HEK293T (cell line): ENCODE measurements around the gene SKAP1.
A peak's percentile ranks its signal among the peaks of the same experiment; 100 is the strongest.

ENCODE experiments used
- CTCF ChIA-PET: fragments of 350-600 bp; formaldehyde crosslinking; extraction: SDS; loops from one replicate; lab custom pipeline; 2021; ENCODE audit warnings: antibody characterized with exemption, inconsistent platforms; lab: Yijun Ruan, JAX
- POLR2A ChIA-PET: fragments of 350-600 bp; formaldehyde crosslinking; extraction: SDS; loops from one replicate; lab custom pipeline; 2020; ENCODE audit warnings: antibody characterized with exemption, inconsistent platforms; lab: Yijun Ruan, JAX
- DNase-seq: peaks from one replicate; pipeline ENCODE4 v3.0.0; 2012; ENCODE audit warnings: mixed read lengths; ENCODE audit errors: extremely low spot score
- ARNT ChIP-seq: fragments of 450-650 bp; IDR thresholded peaks from 2 replicates; pipeline ENCODE4 v1.6.1; 2017; ENCODE audit warnings: mild to moderate bottlenecking
- BHLHE40 ChIP-seq: fragments of 450-650 bp; IDR thresholded peaks from 2 replicates; pipeline ENCODE4 v1.6.1; 2016; ENCODE audit warnings: mild to moderate bottlenecking, moderate library complexity, borderline replicate concordance
- CTBP1 ChIP-seq: fragments of 450-650 bp; IDR thresholded peaks from 2 replicates; pipeline ENCODE4 v1.6.1; 2016; ENCODE audit warnings: borderline replicate concordance
- ELF4 ChIP-seq: fragments of 450-650 bp; IDR thresholded peaks from 2 replicates; pipeline ENCODE4 v1.6.1; 2017; ENCODE audit warnings: antibody characterized with exemption
- FOXA1 ChIP-seq: fragments of 450-650 bp; IDR thresholded peaks from 2 replicates; pipeline ENCODE4 v1.6.1; 2016; ENCODE audit warnings: mild to moderate bottlenecking
- FOXK2 ChIP-seq: fragments of 450-650 bp; IDR thresholded peaks from 2 replicates; pipeline ENCODE4 v1.6.1; 2016; ENCODE audit warnings: mild to moderate bottlenecking
- FOXM1 ChIP-seq: fragments of 450-650 bp; IDR thresholded peaks from 2 replicates; pipeline ENCODE4 v1.6.1; 2017; ENCODE audit warnings: mild to moderate bottlenecking, borderline replicate concordance
- HDGF ChIP-seq: fragments of 450-650 bp; IDR thresholded peaks from 2 replicates; pipeline ENCODE4 v1.6.1; 2017; ENCODE audit warnings: antibody characterized with exemption, borderline replicate concordance
- L3MBTL2 ChIP-seq: fragments of 450-650 bp; conservative IDR thresholded peaks from 2 replicates; pipeline ENCODE4 v1.6.1; 2016; ENCODE audit warnings: mild to moderate bottlenecking
- LEF1 ChIP-seq: fragments of 450-650 bp; IDR thresholded peaks from 2 replicates; pipeline ENCODE4 v1.6.1; 2017; ENCODE audit warnings: mild to moderate bottlenecking, borderline replicate concordance
- NFRKB ChIP-seq: fragments of 450-650 bp; IDR thresholded peaks from 2 replicates; pipeline ENCODE4 v1.6.1; 2016; ENCODE audit warnings: mild to moderate bottlenecking, moderate library complexity
- SP1 ChIP-seq: fragments of 450-650 bp; IDR thresholded peaks from 2 replicates; pipeline ENCODE4 v1.6.1; 2017
- SUZ12 ChIP-seq: fragments of 450-650 bp; IDR thresholded peaks from 2 replicates; pipeline ENCODE4 v1.6.1; 2016; ENCODE audit warnings: mild to moderate bottlenecking
- TARDBP ChIP-seq: fragments of 450-650 bp; IDR thresholded peaks from 2 replicates; pipeline ENCODE4 v1.6.1; 2016
- ZNF384 ChIP-seq: fragments of 450-650 bp; IDR thresholded peaks from 2 replicates; pipeline ENCODE4 v1.6.1; 2016
- TF ChIP-seq, protein P1 (sequence below): fragments of 450-650 bp; IDR thresholded peaks from 2 replicates; pipeline ENCODE4 v1.6.1; 2016

Gene SKAP1

DNA sequence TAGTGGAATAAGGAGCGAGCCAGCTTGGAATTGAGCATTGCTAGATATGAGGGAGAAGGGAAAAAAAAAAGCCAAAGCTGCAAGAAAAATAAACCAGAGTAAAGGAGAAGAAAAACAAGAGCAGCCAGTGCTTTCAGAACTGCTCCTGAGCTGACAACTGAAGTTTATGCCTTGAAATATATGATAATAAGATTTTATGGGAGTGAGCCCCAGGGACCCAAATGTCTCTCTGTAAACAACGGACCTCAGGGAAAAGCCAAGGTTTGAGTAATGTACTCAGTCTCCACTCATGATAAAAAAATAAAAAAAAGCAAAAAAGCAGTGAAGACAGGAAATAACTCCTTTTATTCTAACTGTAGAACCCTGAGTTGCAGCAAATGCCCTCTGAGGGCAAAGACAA is 189.9 kb downstream of the SKAP1 start:
- TF ChIP-seq L3MBTL2 (no peak), ARNT (no peak), SUZ12 (no peak), ZNF384 (peak; percentile 84), ELF4 (no peak), FOXA1 (0 out of 2 replicates have a peak, but pooled peaks have one; percentile 49), TARDBP (no peak), FOXM1 (no peak; the same call in 1 of the 2 replicates), LEF1 (no peak), SP1 (no peak), BHLHE40 (no peak), HDGF (no peak), FOXK2 (no peak), CTBP1 (peak; percentile 72), NFRKB (no peak)
- TF ChIP-seq, protein P1, sequence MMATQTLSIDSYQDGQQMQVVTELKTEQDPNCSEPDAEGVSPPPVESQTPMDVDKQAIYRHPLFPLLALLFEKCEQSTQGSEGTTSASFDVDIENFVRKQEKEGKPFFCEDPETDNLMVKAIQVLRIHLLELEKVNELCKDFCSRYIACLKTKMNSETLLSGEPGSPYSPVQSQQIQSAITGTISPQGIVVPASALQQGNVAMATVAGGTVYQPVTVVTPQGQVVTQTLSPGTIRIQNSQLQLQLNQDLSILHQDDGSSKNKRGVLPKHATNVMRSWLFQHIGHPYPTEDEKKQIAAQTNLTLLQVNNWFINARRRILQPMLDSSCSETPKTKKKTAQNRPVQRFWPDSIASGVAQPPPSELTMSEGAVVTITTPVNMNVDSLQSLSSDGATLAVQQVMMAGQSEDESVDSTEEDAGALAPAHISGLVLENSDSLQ, result peak; percentile 86
- no peak for DNase-seq
- ChIA-PET POLR2A (no interaction called here), CTCF (interaction anchor here (0.6 to 3.4 kb wide), 8 partner anchors 12 to 1150 kb away, joined by 3 to 13 read pairs (median 4); no protein-coding TSS in a partner anchor)

DNA sequence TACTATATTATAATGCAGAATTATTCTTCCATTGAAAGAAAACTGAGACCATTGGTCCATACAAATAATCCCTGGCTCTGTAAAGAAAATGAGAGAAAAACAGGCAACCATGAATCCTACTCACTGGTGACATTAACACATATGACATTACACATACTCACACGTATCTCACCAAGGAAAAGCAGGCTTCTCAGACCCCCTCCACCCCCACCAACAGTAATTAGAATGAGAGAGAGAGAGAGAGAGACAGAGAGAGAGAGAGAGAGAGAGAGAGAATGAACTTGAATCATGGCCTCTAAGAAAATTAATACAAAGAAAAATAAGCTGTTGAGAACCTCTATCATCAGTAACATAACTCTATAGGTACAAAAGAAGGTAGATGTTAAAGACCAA is 190.4 kb downstream of the SKAP1 start:
- ChIA-PET CTCF (interaction anchor here (0.6 to 3.4 kb wide), 6 partner anchors 11 to 1150 kb away, joined by 3 to 13 read pairs (median 6); no protein-coding TSS in a partner anchor), POLR2A (interaction anchor here (1.1 kb wide), 1 partner anchor 11 kb away, joined by 3 read pairs; no protein-coding TSS in a partner anchor)
- TF ChIP-seq FOXM1, result no peak
- TF ChIP-seq CTBP1, result no peak
- TF ChIP-seq, protein P1, result no peak
- TF ChIP-seq BHLHE40, result no peak
- DNase-seq, result no peak

DNA sequence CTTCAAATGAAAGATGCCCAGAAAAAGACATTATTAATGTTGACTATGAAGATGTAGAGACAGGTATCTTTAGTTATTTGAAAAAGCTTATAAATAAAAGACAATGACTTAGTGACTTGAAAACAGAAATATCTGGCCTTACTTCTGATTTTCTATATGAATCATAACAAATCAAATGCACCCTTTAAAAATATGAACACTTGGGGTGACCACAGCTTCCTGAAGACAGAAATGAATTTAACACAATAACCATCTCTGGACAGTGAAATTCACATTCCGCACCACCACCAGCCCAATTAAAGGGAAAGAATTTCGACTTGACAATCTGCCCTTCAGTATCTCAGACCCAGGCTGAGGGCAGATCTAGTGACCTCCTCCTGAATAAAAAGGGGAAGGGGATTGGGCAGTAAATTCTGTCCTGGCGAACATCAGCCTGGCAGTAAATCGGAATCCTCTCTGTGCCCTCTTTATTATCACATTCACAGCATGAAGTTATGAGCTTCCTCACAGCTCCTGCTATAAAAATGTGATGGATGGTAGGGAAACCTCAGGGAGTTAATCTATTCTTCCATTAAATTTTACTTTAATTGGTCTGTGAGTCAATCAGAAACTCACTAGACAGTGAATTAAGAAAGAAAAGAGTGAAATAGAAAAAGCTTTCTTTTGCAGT is 190.9 kb downstream of the SKAP1 start:
- ChIA-PET POLR2A (interaction anchor here (1.1 kb wide), 1 partner anchor 12 kb away, joined by 3 read pairs; no protein-coding TSS in a partner anchor), CTCF (interaction anchor here (0.6 to 2.7 kb wide), 4 partner anchors 10 to 24 kb away, joined by 6 to 14 read pairs (median 10); no protein-coding TSS in a partner anchor)
- TF ChIP-seq BHLHE40 (no peak), ZNF384 (0 out of 2 replicates have a peak, but pooled peaks have one; percentile 34), FOXM1 (no peak), LEF1 (peak; percentile 18; the same call in 1 of the 2 replicates), ARNT (peak; percentile 77), CTBP1 (peak; percentile 97)
- TF ChIP-seq, protein P1, result peak; percentile 97
- no peak for DNase-seq

DNA sequence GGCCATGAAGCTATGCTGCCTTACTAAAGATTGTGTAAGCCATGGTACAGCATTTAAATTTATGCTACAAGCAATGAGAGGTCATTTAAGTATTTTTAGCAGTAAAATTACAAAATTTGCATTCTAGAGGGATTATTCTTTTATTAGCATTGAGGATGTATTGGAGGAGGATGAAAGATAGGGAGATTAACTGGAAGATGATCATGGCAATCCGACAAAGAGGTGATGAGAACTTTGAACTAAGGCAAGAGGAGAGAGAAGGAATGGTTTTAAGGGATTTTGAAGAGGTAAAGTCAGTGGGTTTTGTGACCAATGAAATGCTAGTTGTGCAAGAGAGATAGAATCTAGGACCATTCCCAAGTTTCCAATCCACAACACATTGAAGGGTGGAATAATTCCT is 192.6 kb downstream of the SKAP1 start:
- DNase-seq, result no peak
- ChIA-PET POLR2A (no interaction called here), CTCF (interaction anchor here (2.7 kb wide), 1 partner anchor 9 kb away, joined by 14 read pairs; no protein-coding TSS in a partner anchor)
- TF ChIP-seq FOXA1 (no peak), LEF1 (no peak)
- TF ChIP-seq, protein P1, result peak; percentile 6; the same call in 1 of the 2 replicates

DNA sequence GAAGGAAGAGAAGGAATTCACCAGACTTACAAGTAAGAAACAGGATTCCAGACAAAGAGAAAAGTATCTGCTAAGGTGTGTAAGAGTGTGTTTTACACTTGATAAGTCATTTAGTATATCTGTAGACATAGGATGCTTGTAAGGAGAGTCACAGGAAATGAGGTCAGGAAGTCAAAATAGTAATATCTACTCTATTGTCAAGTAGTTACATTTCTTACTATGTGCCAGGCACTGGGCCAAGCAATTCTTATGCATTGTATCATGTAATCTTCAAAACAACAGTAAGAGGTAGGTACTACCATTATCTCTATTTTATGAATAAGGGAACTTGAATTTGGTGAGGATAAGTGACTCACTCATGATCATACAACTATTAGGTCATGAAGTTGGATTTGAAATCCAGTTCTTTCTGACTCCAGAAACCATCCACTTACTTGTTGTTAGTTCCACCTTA is 193.3 kb downstream of the SKAP1 start:
- ChIA-PET POLR2A (no interaction called here), CTCF (interaction anchor here (2.7 kb wide), 1 partner anchor 8 kb away, joined by 14 read pairs; no protein-coding TSS in a partner anchor)
- no peak for DNase-seq
- TF ChIP-seq FOXA1 (no peak), L3MBTL2 (no peak), FOXK2 (no peak), LEF1 (no peak), TARDBP (no peak), SP1 (no peak), CTBP1 (no peak), FOXM1 (no peak), BHLHE40 (no peak), SUZ12 (no peak)
- TF ChIP-seq, protein P1, result no peak
